ENCODE results near the gene GGN. TPM values are rescaled to one million over a fixed set of nuclear protein-coding genes. Genes with fewer than 3 reads are reported as not detected.

Gene GGN
- total and polyA plus RNA-seq, 9 of the 15 experiments (the other 6 are each of a cell fraction or from before 2014, with no cell fraction given): 0.15 to 0.33 TPM; not detected in 7

DNA sequence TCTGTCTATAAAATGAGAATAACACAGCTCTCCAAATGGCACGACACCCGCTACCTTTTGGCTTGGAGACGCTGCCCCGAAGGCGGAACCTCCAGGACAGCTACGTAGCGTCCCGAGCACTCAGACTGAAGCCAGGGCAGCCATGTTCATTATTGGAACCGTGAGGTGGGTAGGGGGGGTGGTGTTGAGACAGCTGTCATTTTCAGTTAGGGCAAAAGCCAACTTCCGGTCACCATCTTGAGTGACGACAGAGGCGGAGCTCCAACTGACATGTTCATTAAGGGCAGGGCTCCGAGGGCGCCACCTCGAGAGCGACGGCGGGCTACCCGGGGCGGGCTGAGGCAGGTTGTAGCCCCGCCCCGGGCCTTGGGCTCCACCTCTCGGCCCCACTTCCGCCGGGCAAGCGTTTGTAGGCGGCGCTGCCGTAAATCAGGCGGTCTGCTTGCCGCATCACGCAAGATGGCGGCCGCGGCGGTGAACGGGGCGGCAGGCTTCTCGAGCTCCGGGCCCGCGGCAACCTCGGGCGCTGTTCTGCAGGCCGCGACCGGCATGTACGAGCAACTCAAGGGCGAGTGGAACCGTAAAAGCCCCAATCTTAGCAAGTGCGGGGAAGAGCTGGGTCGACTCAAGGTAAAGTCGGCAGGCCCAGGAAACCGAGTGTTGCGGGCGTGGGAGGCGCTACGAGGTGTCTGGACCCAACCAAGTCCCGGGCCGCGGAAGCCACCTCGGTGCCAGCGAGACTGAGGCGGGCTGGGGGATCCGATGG is 13.3 kb downstream of the GGN start, which contains the start of gene PSMD8 (continued):
- TF ChIP-seq, protein P1, sequence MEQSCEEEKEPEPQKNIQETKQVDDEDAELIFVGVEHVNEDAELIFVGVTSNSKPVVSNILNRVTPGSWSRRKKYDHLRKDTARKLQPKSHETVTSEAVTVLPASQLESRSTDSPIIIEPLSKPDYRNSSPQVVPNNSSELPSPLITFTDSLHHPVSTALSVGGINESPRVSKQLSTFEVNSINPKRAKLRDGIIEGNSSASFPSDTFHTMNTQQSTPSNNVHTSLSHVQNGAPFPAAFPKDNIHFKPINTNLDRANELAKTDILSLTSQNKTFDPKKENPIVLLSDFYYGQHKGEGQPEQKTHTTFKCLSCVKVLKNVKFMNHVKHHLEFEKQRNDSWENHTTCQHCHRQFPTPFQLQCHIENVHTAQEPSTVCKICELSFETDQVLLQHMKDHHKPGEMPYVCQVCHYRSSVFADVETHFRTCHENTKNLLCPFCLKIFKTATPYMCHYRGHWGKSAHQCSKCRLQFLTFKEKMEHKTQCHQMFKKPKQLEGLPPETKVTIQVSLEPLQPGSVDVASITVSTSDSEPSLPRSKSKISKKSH (CRISPR knock-in tag; IDR thresholded peaks at IDR 0.05): no peak
- TF ChIP-seq SAFB2 (IDR thresholded peaks at IDR 0.05; ENCODE audit: borderline replicate concordance, low read depth, low read length, severe bottlenecking): no peak
- TF ChIP-seq NCOR1 (IDR thresholded peaks at IDR 0.05): peak; percentile 37; the same call in 1 of the 2 replicates
- TF ChIP-seq HNRNPUL1 (IDR thresholded peaks at IDR 0.05; ENCODE audit: low read length): no peak
- peak; percentile 99 for TF ChIP-seq SUPT5H (IDR thresholded peaks at IDR 0.05)
- TF ChIP-seq CBX8 (IDR thresholded peaks at IDR 0.05; ENCODE audit: borderline replicate concordance, extremely low read depth, low read depth, low read length, poor library complexity, severe bottlenecking): no peak
- TF ChIP-seq CAMTA2 (CRISPR knock-in tag; conservative IDR thresholded peaks at IDR 0.05): no peak
- no peak for TF ChIP-seq JUNB (CRISPR knock-in tag; conservative IDR thresholded peaks at IDR 0.05)
- peak; percentile 99 for TF ChIP-seq POLR2A (conservative IDR thresholded peaks at IDR 0.05)
- TF ChIP-seq CHD1 (IDR thresholded peaks at IDR 0.05; ENCODE audit: low read length): no peak
- peak; percentile 82 for TF ChIP-seq RBBP5 (IDR thresholded peaks at IDR 0.05; ENCODE audit: borderline replicate concordance, insufficient read depth, low read length, poor library complexity, severe bottlenecking)
- TF ChIP-seq, protein P2, sequence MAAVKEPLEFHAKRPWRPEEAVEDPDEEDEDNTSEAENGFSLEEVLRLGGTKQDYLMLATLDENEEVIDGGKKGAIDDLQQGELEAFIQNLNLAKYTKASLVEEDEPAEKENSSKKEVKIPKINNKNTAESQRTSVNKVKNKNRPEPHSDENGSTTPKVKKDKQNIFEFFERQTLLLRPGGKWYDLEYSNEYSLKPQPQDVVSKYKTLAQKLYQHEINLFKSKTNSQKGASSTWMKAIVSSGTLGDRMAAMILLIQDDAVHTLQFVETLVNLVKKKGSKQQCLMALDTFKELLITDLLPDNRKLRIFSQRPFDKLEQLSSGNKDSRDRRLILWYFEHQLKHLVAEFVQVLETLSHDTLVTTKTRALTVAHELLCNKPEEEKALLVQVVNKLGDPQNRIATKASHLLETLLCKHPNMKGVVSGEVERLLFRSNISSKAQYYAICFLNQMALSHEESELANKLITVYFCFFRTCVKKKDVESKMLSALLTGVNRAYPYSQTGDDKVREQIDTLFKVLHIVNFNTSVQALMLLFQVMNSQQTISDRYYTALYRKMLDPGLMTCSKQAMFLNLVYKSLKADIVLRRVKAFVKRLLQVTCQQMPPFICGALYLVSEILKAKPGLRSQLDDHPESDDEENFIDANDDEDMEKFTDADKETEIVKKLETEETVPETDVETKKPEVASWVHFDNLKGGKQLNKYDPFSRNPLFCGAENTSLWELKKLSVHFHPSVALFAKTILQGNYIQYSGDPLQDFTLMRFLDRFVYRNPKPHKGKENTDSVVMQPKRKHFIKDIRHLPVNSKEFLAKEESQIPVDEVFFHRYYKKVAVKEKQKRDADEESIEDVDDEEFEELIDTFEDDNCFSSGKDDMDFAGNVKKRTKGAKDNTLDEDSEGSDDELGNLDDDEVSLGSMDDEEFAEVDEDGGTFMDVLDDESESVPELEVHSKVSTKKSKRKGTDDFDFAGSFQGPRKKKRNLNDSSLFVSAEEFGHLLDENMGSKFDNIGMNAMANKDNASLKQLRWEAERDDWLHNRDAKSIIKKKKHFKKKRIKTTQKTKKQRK (IDR thresholded peaks at IDR 0.05; ENCODE audit: borderline replicate concordance, low read depth, low read length): no peak
- no peak for TF ChIP-seq COPS2 (conservative IDR thresholded peaks at IDR 0.05)
- TF ChIP-seq, protein P3, sequence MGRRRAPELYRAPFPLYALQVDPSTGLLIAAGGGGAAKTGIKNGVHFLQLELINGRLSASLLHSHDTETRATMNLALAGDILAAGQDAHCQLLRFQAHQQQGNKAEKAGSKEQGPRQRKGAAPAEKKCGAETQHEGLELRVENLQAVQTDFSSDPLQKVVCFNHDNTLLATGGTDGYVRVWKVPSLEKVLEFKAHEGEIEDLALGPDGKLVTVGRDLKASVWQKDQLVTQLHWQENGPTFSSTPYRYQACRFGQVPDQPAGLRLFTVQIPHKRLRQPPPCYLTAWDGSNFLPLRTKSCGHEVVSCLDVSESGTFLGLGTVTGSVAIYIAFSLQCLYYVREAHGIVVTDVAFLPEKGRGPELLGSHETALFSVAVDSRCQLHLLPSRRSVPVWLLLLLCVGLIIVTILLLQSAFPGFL (CRISPR knock-in tag; IDR thresholded peaks at IDR 0.05): no peak
- no peak for TF ChIP-seq ZNF561 (CRISPR knock-in tag; conservative IDR thresholded peaks at IDR 0.05)
- TF ChIP-seq, protein P4, sequence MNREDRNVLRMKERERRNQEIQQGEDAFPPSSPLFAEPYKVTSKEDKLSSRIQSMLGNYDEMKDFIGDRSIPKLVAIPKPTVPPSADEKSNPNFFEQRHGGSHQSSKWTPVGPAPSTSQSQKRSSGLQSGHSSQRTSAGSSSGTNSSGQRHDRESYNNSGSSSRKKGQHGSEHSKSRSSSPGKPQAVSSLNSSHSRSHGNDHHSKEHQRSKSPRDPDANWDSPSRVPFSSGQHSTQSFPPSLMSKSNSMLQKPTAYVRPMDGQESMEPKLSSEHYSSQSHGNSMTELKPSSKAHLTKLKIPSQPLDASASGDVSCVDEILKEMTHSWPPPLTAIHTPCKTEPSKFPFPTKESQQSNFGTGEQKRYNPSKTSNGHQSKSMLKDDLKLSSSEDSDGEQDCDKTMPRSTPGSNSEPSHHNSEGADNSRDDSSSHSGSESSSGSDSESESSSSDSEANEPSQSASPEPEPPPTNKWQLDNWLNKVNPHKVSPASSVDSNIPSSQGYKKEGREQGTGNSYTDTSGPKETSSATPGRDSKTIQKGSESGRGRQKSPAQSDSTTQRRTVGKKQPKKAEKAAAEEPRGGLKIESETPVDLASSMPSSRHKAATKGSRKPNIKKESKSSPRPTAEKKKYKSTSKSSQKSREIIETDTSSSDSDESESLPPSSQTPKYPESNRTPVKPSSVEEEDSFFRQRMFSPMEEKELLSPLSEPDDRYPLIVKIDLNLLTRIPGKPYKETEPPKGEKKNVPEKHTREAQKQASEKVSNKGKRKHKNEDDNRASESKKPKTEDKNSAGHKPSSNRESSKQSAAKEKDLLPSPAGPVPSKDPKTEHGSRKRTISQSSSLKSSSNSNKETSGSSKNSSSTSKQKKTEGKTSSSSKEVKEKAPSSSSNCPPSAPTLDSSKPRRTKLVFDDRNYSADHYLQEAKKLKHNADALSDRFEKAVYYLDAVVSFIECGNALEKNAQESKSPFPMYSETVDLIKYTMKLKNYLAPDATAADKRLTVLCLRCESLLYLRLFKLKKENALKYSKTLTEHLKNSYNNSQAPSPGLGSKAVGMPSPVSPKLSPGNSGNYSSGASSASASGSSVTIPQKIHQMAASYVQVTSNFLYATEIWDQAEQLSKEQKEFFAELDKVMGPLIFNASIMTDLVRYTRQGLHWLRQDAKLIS (CRISPR knock-in tag; IDR thresholded peaks at IDR 0.05): peak; percentile 99
- no peak for TF ChIP-seq IFI16 (CRISPR knock-in tag; IDR thresholded peaks at IDR 0.05)
- TF ChIP-seq CBFA2T2 (conservative IDR thresholded peaks at IDR 0.05): no peak

All from K562 (cell line).